Measurements from ENCODE around the gene SGMS1.

The SGMS1 gene

GRCh38 chr10:50318129-50318528, 305.6 kb downstream of the SGMS1 start:
- H3K9me3 ChIP-seq = no peaks in the 10 kb centered on the region
- intact Hi-C loops (cut with DNase I; ENCODE audit: low total_unique reads) = no loop called here
- H3K27ac ChIP-seq = no peak overlapping the region
- H3K4me3 ChIP-seq = no peak overlapping the region
- TF ChIP-seq, protein P1, sequence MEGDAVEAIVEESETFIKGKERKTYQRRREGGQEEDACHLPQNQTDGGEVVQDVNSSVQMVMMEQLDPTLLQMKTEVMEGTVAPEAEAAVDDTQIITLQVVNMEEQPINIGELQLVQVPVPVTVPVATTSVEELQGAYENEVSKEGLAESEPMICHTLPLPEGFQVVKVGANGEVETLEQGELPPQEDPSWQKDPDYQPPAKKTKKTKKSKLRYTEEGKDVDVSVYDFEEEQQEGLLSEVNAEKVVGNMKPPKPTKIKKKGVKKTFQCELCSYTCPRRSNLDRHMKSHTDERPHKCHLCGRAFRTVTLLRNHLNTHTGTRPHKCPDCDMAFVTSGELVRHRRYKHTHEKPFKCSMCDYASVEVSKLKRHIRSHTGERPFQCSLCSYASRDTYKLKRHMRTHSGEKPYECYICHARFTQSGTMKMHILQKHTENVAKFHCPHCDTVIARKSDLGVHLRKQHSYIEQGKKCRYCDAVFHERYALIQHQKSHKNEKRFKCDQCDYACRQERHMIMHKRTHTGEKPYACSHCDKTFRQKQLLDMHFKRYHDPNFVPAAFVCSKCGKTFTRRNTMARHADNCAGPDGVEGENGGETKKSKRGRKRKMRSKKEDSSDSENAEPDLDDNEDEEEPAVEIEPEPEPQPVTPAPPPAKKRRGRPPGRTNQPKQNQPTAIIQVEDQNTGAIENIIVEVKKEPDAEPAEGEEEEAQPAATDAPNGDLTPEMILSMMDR (IDR thresholded peaks at IDR 0.05) = no peak
- H3K4me1 ChIP-seq = peaks cover 0 to 39% (median 2%) of the 10 kb centered on the region in 4 donors
- no peaks in the 10 kb centered on the region for H3K36me3 ChIP-seq
- H3K27me3 ChIP-seq = no peaks in the 10 kb centered on the region
- DNase-seq = no peak

DNA sequence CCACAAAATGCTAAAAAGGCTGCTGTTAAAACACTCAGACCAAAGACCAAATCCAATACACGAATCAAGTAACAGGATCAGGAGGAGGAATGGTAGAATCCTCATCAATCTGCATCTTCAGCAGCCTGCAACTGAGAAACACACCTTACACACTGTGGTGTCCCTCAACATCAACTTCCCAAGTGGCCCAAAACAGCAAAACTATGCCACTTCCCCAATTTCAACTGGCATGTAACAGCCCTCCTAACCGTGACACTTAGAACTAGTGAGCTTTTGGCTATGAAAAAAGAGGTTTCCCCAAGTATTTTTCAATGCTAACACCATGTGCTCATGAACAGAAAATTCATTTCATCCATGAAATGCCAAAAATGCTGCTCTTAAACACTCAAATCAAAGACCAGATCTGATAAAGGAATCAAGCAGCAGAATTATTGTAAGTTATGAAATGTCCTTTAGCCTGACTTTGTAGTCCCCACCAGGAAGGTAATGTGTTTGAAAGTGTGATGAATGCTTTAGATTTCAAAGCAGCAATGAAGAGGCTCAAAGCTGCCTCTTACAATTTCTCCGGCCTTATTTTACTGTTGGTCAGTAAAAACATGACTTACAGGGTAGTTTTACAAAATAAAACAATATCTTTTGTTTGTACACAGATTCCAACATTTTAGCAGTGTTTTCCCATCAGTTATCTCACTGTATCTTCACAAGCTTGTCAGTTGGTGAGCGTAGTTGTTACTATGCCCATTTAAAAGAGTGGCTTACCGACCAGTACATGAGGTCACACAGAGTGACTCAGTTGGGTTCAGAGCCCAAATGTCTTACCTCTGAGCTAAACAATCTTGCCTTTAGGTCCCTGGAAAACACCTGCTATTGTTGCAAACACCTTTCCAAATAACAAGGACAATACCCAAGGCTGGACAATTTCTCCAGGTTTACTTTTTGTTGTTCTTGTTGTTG, 306.8 kb downstream of the SGMS1 start:
- Histone ChIP-seq H3K27me3 (no peaks in the 10 kb centered on the region), H3K36me3 (peaks cover 0 to 9% (median 4%) of the 10 kb centered on the region in 3 donors), H3K4me3 (no peak overlapping the region), H3K4me1 (peaks cover 0 to 36% (median 2%) of the 10 kb centered on the region in 4 donors), H3K27ac (no peak overlapping the region), H3K9me3 (no peaks in the 10 kb centered on the region)
- DNase-seq = no peak
- TF ChIP-seq, protein P1 (IDR thresholded peaks at IDR 0.05) = no peak
- intact Hi-C loops (cut with DNase I; ENCODE audit: low total_unique reads) = no loop called here

GRCh38 chr10:50316174-50316573, 307.6 kb downstream of the SGMS1 start:
- no peak for DNase-seq
- Histone ChIP-seq H3K9me3 (no peaks in the 10 kb centered on the region), H3K27ac (no peak overlapping the region), H3K36me3 (peaks cover under 1 to 11% (median 5%) of the 10 kb centered on the region in 3 donors), H3K27me3 (no peaks in the 10 kb centered on the region), H3K4me3 (no peak overlapping the region), H3K4me1 (peaks cover 0 to 28% (median 2%) of the 10 kb centered on the region in 4 donors)
- intact Hi-C loops (cut with DNase I; ENCODE audit: low total_unique reads) = no loop called here
- TF ChIP-seq, protein P1 (IDR thresholded peaks at IDR 0.05) = no peak

GRCh38 chr10:50315424-50315823, 308.3 kb downstream of the SGMS1 start:
- Histone ChIP-seq H3K36me3 (peaks cover 8 to 17% (median 12%) of the 10 kb centered on the region in 3 donors), H3K4me3 (no peak overlapping the region), H3K27ac (no peak overlapping the region), H3K4me1 (peaks cover 0 to 28% (median 2%) of the 10 kb centered on the region in 4 donors), H3K27me3 (no peaks in the 10 kb centered on the region), H3K9me3 (no peaks in the 10 kb centered on the region)
- no peak for DNase-seq
- TF ChIP-seq, protein P1 (IDR thresholded peaks at IDR 0.05) = no peak
- intact Hi-C loops (cut with DNase I; ENCODE audit: low total_unique reads) = no loop called here

GRCh38 chr10:50314169-50315071, 309.3 kb downstream of the SGMS1 start:
- DNase-seq = no peak
- TF ChIP-seq, protein P1 (IDR thresholded peaks at IDR 0.05) = no peak
- intact Hi-C loops (cut with DNase I; ENCODE audit: low total_unique reads) = no loop called here
- no peaks in the 10 kb centered on the region for H3K27me3 ChIP-seq
- H3K4me1 ChIP-seq = peaks cover 0 to 28% (median 2%) of the 10 kb centered on the region in 4 donors
- H3K27ac ChIP-seq = no peak overlapping the region
- no peak overlapping the region for H3K4me3 ChIP-seq
- H3K36me3 ChIP-seq = peaks cover 18 to 25% (median 21%) of the 10 kb centered on the region in 3 donors
- H3K9me3 ChIP-seq = no peaks in the 10 kb centered on the region
